B cell (primary cell): ENCODE results near the gene ASH1L. TPM values are rescaled to one million over a fixed set of nuclear protein-coding genes. Genes with fewer than 3 reads are reported as not detected.
A peak's percentile ranks its signal among the peaks of the same experiment; 100 is the strongest.

Source experiments
- ATAC-seq: fragments of 200-7000 bp; cut with Tn5 transposase; one replicate; pipeline ENCODE4 v1.10.0; 2021; ENCODE audit warnings: low read depth, mild to moderate bottlenecking, moderate number of reproducible peaks, moderate library complexity
- CTCF ChIA-PET: fragments of 350-600 bp; sonication (Branson Sonifier 250); formaldehyde crosslinking; loops from one replicate; lab custom pipeline; 2021; ENCODE audit warnings: antibody characterized with exemption, inconsistent platforms; lab: Charles Lee
- POLR2A ChIA-PET: fragments of 350-600 bp; sonication (Branson Sonifier 250); formaldehyde crosslinking; loops from one replicate; lab custom pipeline; 2021; ENCODE audit warnings: antibody characterized with exemption; lab: Charles Lee
- DNase-seq: peaks from one replicate; pipeline ENCODE4 v3.0.0; 2013
- H2AFZ ChIP-seq: 2 replicates; pipeline ENCODE4 v1.6.1; 2012; ENCODE audit warnings: mild to moderate bottlenecking, low read depth, low read length; ENCODE audit not compliant: insufficient read depth, poor library complexity, severe bottlenecking
- H3K27ac ChIP-seq, 2 donors: 1 replicate in 1 of 2; 2 replicates in 1 of 2; pipeline ENCODE4 v1.5.1; 2012 to 2013; ENCODE audit warnings: low read length in 2 of 2, mild to moderate bottlenecking in 2 of 2, moderate library complexity in 1 of 2
- H3K27me3 ChIP-seq, 4 experiments: fragments of 200-600 bp in 1 of 4; sonication (generic) in 1 of 4; replicated peaks in 1 of 4; 1 replicate in 2 of 4; 2 replicates in 2 of 4; pipeline versions ENCODE4 v1.6.1 to v1.7.0; 2013 to 2016; ENCODE audit warnings: low read length in 3 of 4, mild to moderate bottlenecking in 2 of 4, mixed read lengths in 1 of 4, moderate library complexity in 1 of 4; ENCODE audit not compliant: insufficient read depth in 4 of 4, control insufficient read depth in 3 of 4; ENCODE audit errors: control extremely low read depth in 1 of 4
- H3K36me3 ChIP-seq, 2 experiments: replicated peaks in 1 of 2; 1 replicate in 1 of 2; 2 replicates in 1 of 2; pipeline versions ENCODE4 v1.6.1 to v1.7.1; 2013; ENCODE audit warnings: low read length in 1 of 2; ENCODE audit not compliant: insufficient read depth in 2 of 2, control insufficient read depth in 1 of 2; ENCODE audit errors: control extremely low read depth in 1 of 2, extremely low read depth in 1 of 2
- H3K4me1 ChIP-seq, 2 donors: fragments of 200-600 bp in 1 of 2; sonication (generic) in 1 of 2; 1 replicate in 1 of 2; 2 replicates in 1 of 2; pipeline versions ENCODE4 v1.5.1 to v1.6.1; 2013 to 2017; ENCODE audit warnings: low read length in 2 of 2; ENCODE audit not compliant: control insufficient read depth in 2 of 2, insufficient read depth in 2 of 2
- H3K4me2 ChIP-seq: replicated peaks from 2 replicates; pipeline ENCODE3; 2012; ENCODE audit warnings: mild to moderate bottlenecking, low read depth, low read length; ENCODE audit not compliant: poor library complexity, severe bottlenecking
- H3K4me3 ChIP-seq, 5 experiments: fragments of 200-600 bp in 1 of 5; sonication (generic) in 1 of 5; 1 replicate in 3 of 5; 2 replicates in 2 of 5; pipeline versions ENCODE4 v1.5.1 to v1.7.0; 2011 to 2016; ENCODE audit warnings: low read length in 4 of 5, mild to moderate bottlenecking in 4 of 5, low read depth in 2 of 5, control low read depth in 1 of 5, moderate library complexity in 1 of 5; ENCODE audit not compliant: insufficient read depth in 1 of 5; ENCODE audit errors: control extremely low read depth in 1 of 5, extremely low read depth in 1 of 5
- H3K79me2 ChIP-seq: fragments of 200-600 bp; sonication (generic); one replicate; pipeline ENCODE4 v1.6.0; 2016; ENCODE audit warnings: low read length; ENCODE audit not compliant: control insufficient read depth, insufficient read depth
- H3K9ac ChIP-seq: fragments of 200-600 bp; sonication (generic); 2 replicates; pipeline ENCODE4 v1.6.1; 2017; ENCODE audit warnings: mild to moderate bottlenecking, low read length, moderate library complexity
- H3K9me3 ChIP-seq, 3 donors: one replicate each; pipeline versions ENCODE4 v1.6.1 to v1.7.1; 2013; ENCODE audit warnings: low read length in 2 of 3; ENCODE audit not compliant: control insufficient read depth in 2 of 3, insufficient read depth in 1 of 3; ENCODE audit errors: control extremely low read depth in 1 of 3
- H4K20me1 ChIP-seq: 2 replicates; pipeline ENCODE4 v1.6.0; 2012; ENCODE audit warnings: mild to moderate bottlenecking, low read length; ENCODE audit not compliant: insufficient read depth, control insufficient read depth, poor library complexity, severe bottlenecking
- H3K27ac Mint-ChIP-seq: one replicate; pipeline ENCODE4 v1.8.0; 2021; ENCODE audit warnings: mixed read lengths
- H3K27me3 Mint-ChIP-seq: one replicate; pipeline ENCODE4 v1.8.0; 2021; ENCODE audit warnings: mixed read lengths
- H3K4me1 Mint-ChIP-seq: one replicate; pipeline ENCODE4 v1.8.0; 2021; ENCODE audit warnings: mixed read lengths
- H3K4me3 Mint-ChIP-seq: one replicate; pipeline ENCODE4 v1.8.0; 2021; ENCODE audit warnings: mixed read lengths
- H3K9me3 Mint-ChIP-seq: one replicate; pipeline ENCODE4 v1.8.0; 2022; ENCODE audit warnings: mixed read lengths; ENCODE audit not compliant: insufficient read depth
- EZH2 ChIP-seq: IDR thresholded peaks from 2 replicates; pipeline ENCODE4 v1.6.1; 2012; ENCODE audit warnings: borderline replicate concordance, low read depth, mild to moderate bottlenecking, moderate library complexity, low read length; ENCODE audit not compliant: insufficient read depth, poor library complexity, severe bottlenecking
- WGBS: methylation state at CpG from one replicate; pipeline ENCODE4 v1.1.5; 2013; ENCODE audit warnings: missing lambda C conversion rate; ENCODE audit not compliant: insufficient coverage; 5-methylcytosine and 5-hydroxymethylcytosine counted together
- intact Hi-C: fragments of 100-400 bp; cut with micrococcal nuclease; formaldehyde crosslinking; loops from one replicate; pipeline ENCODE4 v1.10.0; 2022
- polyA plus RNA-seq: library from polyadenylated mRNA; depleted of rRNA; stranded (reverse); fragments of >200 nt; gene quantifications from 2 replicates; pipeline ENCODE4 v1.2.3, GENCODE V29; 2012
- total RNA-seq, 2 donors: library from RNA; stranded (reverse); fragments of 120-200 nt in 1 of 2; gene quantifications; 1 replicate in 1 of 2; 2 replicates in 1 of 2; pipeline versions ENCODE4 v1.2.3 to v1.2.4, GENCODE V29; 2013 to 2022
- TF ChIP-seq, protein P1 (sequence below): fragments of 200-600 bp; IDR thresholded peaks from one replicate; pipeline ENCODE4 v1.8.0; 2022; ENCODE audit warnings: antibody characterized with exemption, mild to moderate bottlenecking

ASH1L gene
- total and polyA plus RNA-seq, 2 donors (not counting 1 experiment from before 2014, with no cell fraction given) = 17.7 to 124 TPM

DNA sequence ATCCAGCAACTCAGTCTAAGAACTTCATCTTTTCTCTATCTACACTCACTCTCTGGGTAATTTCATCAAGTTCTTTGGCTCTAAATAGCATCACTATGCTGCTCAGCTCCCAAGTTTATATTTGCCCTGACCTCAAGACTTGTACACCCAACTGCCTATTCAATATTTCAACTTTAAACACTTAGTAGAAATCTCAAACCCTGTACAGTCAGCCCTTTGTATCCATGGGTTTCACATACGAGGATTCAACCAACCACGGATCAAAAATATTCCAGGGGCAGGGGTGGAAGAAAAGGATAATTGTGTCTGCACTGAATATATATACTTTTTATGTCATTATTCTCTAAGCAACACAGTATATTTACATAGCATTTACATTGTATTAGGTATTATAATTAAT, 13.9 kb downstream of the ASH1L start:
- Histone ChIP-seq H3K27me3 (no peaks in the 10 kb centered on the region), H3K9ac (no peak overlapping the region), H3K4me3 (no peak overlapping the region), H3K27ac (peak overlapping the region in 1 of 2 donors; percentile 39), H3K9me3 (no peaks in the 10 kb centered on the region), H3K4me2 (no peak overlapping the region), H4K20me1 (peaks cover 61% of the 10 kb centered on the region), H3K4me1 (peaks cover 6 to 22% of the 10 kb centered on the region in 2 donors), H2AFZ (no peak overlapping the region), H3K36me3 (peaks cover 3 to 4% of the 10 kb centered on the region in 2 experiments), H3K79me2 (peaks cover 99% of the 10 kb centered on the region)
- no peak overlapping the region for H3K4me3 Mint-ChIP-seq
- DNase-seq = no peak
- WGBS = no CpG with 5 or more reads among the region's 2 CpGs
- H3K27me3 Mint-ChIP-seq = no peaks in the 10 kb centered on the region
- no peak overlapping the region for H3K27ac Mint-ChIP-seq
- ChIA-PET CTCF (no interaction called here), POLR2A (no interaction called here)
- H3K9me3 Mint-ChIP-seq = no peaks in the 10 kb centered on the region
- peaks cover 53% of the 10 kb centered on the region for H3K4me1 Mint-ChIP-seq
- TF ChIP-seq, protein P1, sequence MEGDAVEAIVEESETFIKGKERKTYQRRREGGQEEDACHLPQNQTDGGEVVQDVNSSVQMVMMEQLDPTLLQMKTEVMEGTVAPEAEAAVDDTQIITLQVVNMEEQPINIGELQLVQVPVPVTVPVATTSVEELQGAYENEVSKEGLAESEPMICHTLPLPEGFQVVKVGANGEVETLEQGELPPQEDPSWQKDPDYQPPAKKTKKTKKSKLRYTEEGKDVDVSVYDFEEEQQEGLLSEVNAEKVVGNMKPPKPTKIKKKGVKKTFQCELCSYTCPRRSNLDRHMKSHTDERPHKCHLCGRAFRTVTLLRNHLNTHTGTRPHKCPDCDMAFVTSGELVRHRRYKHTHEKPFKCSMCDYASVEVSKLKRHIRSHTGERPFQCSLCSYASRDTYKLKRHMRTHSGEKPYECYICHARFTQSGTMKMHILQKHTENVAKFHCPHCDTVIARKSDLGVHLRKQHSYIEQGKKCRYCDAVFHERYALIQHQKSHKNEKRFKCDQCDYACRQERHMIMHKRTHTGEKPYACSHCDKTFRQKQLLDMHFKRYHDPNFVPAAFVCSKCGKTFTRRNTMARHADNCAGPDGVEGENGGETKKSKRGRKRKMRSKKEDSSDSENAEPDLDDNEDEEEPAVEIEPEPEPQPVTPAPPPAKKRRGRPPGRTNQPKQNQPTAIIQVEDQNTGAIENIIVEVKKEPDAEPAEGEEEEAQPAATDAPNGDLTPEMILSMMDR = no peak
- no peak for TF ChIP-seq EZH2
- intact Hi-C loops = no loop called here
- ATAC-seq = no peak

DNA sequence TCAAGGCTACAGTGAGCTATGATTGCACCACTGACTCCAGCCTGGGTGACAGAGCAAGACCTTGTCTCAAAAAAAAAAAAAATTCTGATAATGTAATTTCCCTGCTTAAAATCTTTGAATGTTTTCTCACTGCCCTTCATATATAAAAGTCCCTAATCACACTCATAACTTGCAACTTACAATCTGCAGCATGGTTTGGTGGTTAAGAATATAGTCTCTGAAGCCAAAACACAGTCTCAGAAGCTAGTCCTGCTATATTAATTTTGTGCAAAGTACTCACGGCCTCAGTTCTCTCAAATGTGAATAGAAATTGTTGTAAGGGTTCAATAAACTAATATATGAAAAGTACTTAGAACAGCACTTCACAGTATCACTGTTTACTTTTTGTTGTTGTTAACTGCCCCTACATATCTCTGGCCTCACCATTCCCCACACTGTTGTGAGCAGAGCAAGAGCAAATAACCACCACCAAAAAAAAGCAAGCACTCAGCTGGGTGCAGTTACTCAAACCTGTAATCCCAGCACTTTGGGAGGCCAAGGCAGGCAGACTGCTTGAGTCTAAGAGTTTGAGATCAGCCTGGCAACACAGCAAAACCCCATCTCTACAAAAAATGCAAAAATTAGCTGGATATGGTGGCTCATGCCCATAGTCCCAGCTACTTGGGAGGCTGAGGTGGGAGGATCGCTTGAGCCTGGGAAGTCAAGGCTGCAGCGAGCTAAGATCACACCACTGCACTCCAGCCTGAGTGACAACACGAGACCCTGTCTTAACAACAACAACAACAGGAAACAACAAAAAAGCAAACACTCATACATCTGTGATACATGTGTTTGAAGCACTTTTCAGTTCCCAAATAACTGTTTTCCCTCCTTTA, 22.4 kb downstream of the ASH1L start:
- POLR2A ChIA-PET = interaction anchor here (0.6 kb wide), 1 partner anchor 414 kb away, joined by 3 read pairs; no protein-coding TSS in a partner anchor
- no peaks in the 10 kb centered on the region for H3K9me3 ChIP-seq
- H3K4me1 Mint-ChIP-seq = peaks cover 53% of the 10 kb centered on the region
- H3K4me3 ChIP-seq = no peak overlapping the region
- no peak overlapping the region for H2AFZ ChIP-seq
- H3K79me2 ChIP-seq = peaks cover 90% of the 10 kb centered on the region
- peak overlapping the region in 1 of 2 donors; percentile 46 for H3K27ac ChIP-seq
- H3K27me3 Mint-ChIP-seq = no peaks in the 10 kb centered on the region
- 57% methylated on average over 2 of the region's 4 CpGs for WGBS
- intact Hi-C loops = loop anchor here (5.0 kb wide), 1 partner anchor 38 kb away; no protein-coding TSS in a partner anchor
- no peak for TF ChIP-seq EZH2
- TF ChIP-seq, protein P1 = no peak
- peaks cover 43 to 45% of the 10 kb centered on the region in 2 donors for H3K4me1 ChIP-seq
- H3K27me3 ChIP-seq = no peaks in the 10 kb centered on the region
- DNase-seq (no peak), ATAC-seq (no peak)
- peaks cover 0 to 2% of the 10 kb centered on the region in 2 experiments for H3K36me3 ChIP-seq
- no peak overlapping the region for H3K4me2 ChIP-seq
- H3K27ac Mint-ChIP-seq = peak overlapping the region; percentile 75
- CTCF ChIA-PET = interaction anchor here (1.0 kb wide), 1 partner anchor 10 kb away, joined by 3 read pairs; no protein-coding TSS in a partner anchor
- H3K9me3 Mint-ChIP-seq = no peaks in the 10 kb centered on the region
- H3K4me3 Mint-ChIP-seq = peak overlapping the region; percentile 30
- H4K20me1 ChIP-seq = peaks cover 29% of the 10 kb centered on the region
- no peak overlapping the region for H3K9ac ChIP-seq
